ENCODE data around the gene WDR90. TPM values are rescaled to one million over a fixed set of nuclear protein-coding genes. Genes with fewer than 3 reads are reported as not detected.

WDR90 gene
- total and polyA plus RNA-seq, 2 of the 13 experiments (the other 11 are each of a cell fraction or from before 2014, with no cell fraction given) = 14.9 to 28.9 TPM

DNA sequence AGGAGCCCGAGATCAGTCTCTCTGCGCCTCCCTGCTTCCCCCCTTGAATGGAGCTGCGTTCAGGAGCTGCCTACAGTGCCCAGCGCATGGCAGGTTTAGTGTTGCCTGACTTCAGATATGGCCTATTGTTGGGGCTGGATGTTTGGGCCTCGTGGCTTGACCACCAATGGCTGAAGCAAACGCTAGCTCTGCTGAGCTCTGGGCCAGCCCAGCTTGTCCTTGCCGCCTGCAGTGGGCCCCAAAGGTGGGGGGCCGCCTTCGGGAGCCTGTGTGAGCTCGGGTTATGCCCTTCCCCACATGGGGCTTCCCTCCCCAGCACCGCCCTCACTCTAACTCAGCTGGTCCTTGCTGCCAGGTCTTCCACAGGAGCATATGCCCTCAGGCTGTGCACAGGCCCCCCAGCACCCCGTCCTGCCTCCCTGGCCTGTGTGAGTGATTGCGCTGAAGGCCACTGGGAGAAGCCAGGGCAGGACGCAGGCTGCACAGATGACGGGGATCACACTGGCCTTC is 11.1 kb upstream of the WDR90 start (continued):
- peak; percentile 53 for TF ChIP-seq ZNF687 (CRISPR knock-in tag; IDR thresholded peaks at IDR 0.05)
- TF ChIP-seq, protein P1, sequence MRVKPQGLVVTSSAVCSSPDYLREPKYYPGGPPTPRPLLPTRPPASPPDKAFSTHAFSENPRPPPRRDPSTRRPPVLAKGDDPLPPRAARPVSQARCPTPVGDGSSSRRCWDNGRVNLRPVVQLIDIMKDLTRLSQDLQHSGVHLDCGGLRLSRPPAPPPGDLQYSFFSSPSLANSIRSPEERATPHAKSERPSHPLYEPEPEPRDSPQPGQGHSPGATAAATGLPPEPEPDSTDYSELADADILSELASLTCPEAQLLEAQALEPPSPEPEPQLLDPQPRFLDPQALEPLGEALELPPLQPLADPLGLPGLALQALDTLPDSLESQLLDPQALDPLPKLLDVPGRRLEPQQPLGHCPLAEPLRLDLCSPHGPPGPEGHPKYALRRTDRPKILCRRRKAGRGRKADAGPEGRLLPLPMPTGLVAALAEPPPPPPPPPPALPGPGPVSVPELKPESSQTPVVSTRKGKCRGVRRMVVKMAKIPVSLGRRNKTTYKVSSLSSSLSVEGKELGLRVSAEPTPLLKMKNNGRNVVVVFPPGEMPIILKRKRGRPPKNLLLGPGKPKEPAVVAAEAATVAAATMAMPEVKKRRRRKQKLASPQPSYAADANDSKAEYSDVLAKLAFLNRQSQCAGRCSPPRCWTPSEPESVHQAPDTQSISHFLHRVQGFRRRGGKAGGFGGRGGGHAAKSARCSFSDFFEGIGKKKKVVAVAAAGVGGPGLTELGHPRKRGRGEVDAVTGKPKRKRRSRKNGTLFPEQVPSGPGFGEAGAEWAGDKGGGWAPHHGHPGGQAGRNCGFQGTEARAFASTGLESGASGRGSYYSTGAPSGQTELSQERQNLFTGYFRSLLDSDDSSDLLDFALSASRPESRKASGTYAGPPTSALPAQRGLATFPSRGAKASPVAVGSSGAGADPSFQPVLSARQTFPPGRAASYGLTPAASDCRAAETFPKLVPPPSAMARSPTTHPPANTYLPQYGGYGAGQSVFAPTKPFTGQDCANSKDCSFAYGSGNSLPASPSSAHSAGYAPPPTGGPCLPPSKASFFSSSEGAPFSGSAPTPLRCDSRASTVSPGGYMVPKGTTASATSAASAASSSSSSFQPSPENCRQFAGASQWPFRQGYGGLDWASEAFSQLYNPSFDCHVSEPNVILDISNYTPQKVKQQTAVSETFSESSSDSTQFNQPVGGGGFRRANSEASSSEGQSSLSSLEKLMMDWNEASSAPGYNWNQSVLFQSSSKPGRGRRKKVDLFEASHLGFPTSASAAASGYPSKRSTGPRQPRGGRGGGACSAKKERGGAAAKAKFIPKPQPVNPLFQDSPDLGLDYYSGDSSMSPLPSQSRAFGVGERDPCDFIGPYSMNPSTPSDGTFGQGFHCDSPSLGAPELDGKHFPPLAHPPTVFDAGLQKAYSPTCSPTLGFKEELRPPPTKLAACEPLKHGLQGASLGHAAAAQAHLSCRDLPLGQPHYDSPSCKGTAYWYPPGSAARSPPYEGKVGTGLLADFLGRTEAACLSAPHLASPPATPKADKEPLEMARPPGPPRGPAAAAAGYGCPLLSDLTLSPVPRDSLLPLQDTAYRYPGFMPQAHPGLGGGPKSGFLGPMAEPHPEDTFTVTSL (CRISPR knock-in tag; IDR thresholded peaks at IDR 0.05; ENCODE audit: borderline replicate concordance) = 0 out of 2 replicates have a peak, but pooled peaks have one; percentile 22
- peak; percentile 20; the same call in 1 of the 2 replicates for TF ChIP-seq POLR2G (IDR thresholded peaks at IDR 0.05; ENCODE audit: low read depth, low read length)
- TF ChIP-seq ZNF598 (CRISPR knock-in tag; IDR thresholded peaks at IDR 0.05; ENCODE audit: borderline replicate concordance) = 0 out of 2 replicates have a peak, but pooled peaks have one; percentile 6
- no peak for TF ChIP-seq GLI4 (CRISPR knock-in tag; IDR thresholded peaks at IDR 0.05; ENCODE audit: borderline replicate concordance)
